Epithelial cell of alveolus of lung (primary cell): ENCODE data around the gene NSF. TPM values are rescaled to one million over a fixed set of nuclear protein-coding genes. Genes with fewer than 3 reads are reported as not detected.

Experiments
- total RNA-seq: library from RNA; depleted of rRNA; stranded (reverse); fragments of >200 nt; gene quantifications from 2 replicates; pipeline ENCODE4 v1.2.1, GENCODE V29; 2015

The NSF gene
- total RNA-seq = 18.8 and 20.8 TPM in 2 replicates

GRCh38 chr17:46590157-46591146 lies at the start of gene NSF:
TSS of gene NSF (plus strand) at chr17:46590669. CDS start at chr17:46590776, 107 bp downstream.

GRCh38 chr17:46579083-46580075 lies 11.1 kb upstream of the NSF start, which contains the start of gene ARL17A:
TSS of gene ARL17A (minus strand) at chr17:46579691. CDS start at chr17:46576322, 3,369 bp downstream.

Other genes with a start within 250 kb of the NSF start
- gene ARL17B, start 228.9 kb upstream of the NSF start, total RNA-seq = 8.5 and 9.3 TPM in 2 replicates
- 1.9 and 11.2 TPM in 2 replicates for gene LRRC37A2, start 78.2 kb upstream of the NSF start, total RNA-seq
- gene ARL17A, start 11.0 kb upstream of the NSF start, total RNA-seq = 2.2 and 7.7 TPM in 2 replicates
- 0.32 and 0.65 TPM in 2 replicates for gene WNT3, start 228.0 kb downstream of the NSF start, total RNA-seq